HEK293T (cell line): ENCODE measurements around the gene TOMM6.
"Not testable (repeated sequence)": the region's sequence is repeated elsewhere in the genome, so short reads cannot be mapped to it uniquely, and the experiment has no call there.

ENCODE experiments used
- CTCF ChIA-PET: fragments of 350-600 bp; formaldehyde crosslinking; extraction: SDS; loops from one replicate; lab custom pipeline; 2021; ENCODE audit warnings: antibody characterized with exemption, inconsistent platforms; lab: Yijun Ruan, JAX
- POLR2A ChIA-PET: fragments of 350-600 bp; formaldehyde crosslinking; extraction: SDS; loops from one replicate; lab custom pipeline; 2020; ENCODE audit warnings: antibody characterized with exemption, inconsistent platforms; lab: Yijun Ruan, JAX
- DNase-seq: peaks from one replicate; pipeline ENCODE4 v3.0.0; 2012; ENCODE audit warnings: mixed read lengths; ENCODE audit errors: extremely low spot score
- ARNT ChIP-seq: fragments of 450-650 bp; IDR thresholded peaks from 2 replicates; pipeline ENCODE4 v1.6.1; 2017; ENCODE audit warnings: mild to moderate bottlenecking
- BHLHE40 ChIP-seq: fragments of 450-650 bp; IDR thresholded peaks from 2 replicates; pipeline ENCODE4 v1.6.1; 2016; ENCODE audit warnings: mild to moderate bottlenecking, moderate library complexity, borderline replicate concordance
- CTBP1 ChIP-seq: fragments of 450-650 bp; IDR thresholded peaks from 2 replicates; pipeline ENCODE4 v1.6.1; 2016; ENCODE audit warnings: borderline replicate concordance
- ELF4 ChIP-seq: fragments of 450-650 bp; IDR thresholded peaks from 2 replicates; pipeline ENCODE4 v1.6.1; 2017; ENCODE audit warnings: antibody characterized with exemption
- FOXA1 ChIP-seq: fragments of 450-650 bp; IDR thresholded peaks from 2 replicates; pipeline ENCODE4 v1.6.1; 2016; ENCODE audit warnings: mild to moderate bottlenecking
- FOXK2 ChIP-seq: fragments of 450-650 bp; IDR thresholded peaks from 2 replicates; pipeline ENCODE4 v1.6.1; 2016; ENCODE audit warnings: mild to moderate bottlenecking
- FOXM1 ChIP-seq: fragments of 450-650 bp; IDR thresholded peaks from 2 replicates; pipeline ENCODE4 v1.6.1; 2017; ENCODE audit warnings: mild to moderate bottlenecking, borderline replicate concordance
- HDGF ChIP-seq: fragments of 450-650 bp; IDR thresholded peaks from 2 replicates; pipeline ENCODE4 v1.6.1; 2017; ENCODE audit warnings: antibody characterized with exemption, borderline replicate concordance
- L3MBTL2 ChIP-seq: fragments of 450-650 bp; conservative IDR thresholded peaks from 2 replicates; pipeline ENCODE4 v1.6.1; 2016; ENCODE audit warnings: mild to moderate bottlenecking
- LEF1 ChIP-seq: fragments of 450-650 bp; IDR thresholded peaks from 2 replicates; pipeline ENCODE4 v1.6.1; 2017; ENCODE audit warnings: mild to moderate bottlenecking, borderline replicate concordance
- NFRKB ChIP-seq: fragments of 450-650 bp; IDR thresholded peaks from 2 replicates; pipeline ENCODE4 v1.6.1; 2016; ENCODE audit warnings: mild to moderate bottlenecking, moderate library complexity
- PKNOX1 ChIP-seq: fragments of 450-650 bp; IDR thresholded peaks from 2 replicates; pipeline ENCODE4 v1.6.1; 2016
- SP1 ChIP-seq: fragments of 450-650 bp; IDR thresholded peaks from 2 replicates; pipeline ENCODE4 v1.6.1; 2017
- SUZ12 ChIP-seq: fragments of 450-650 bp; IDR thresholded peaks from 2 replicates; pipeline ENCODE4 v1.6.1; 2016; ENCODE audit warnings: mild to moderate bottlenecking
- TARDBP ChIP-seq: fragments of 450-650 bp; IDR thresholded peaks from 2 replicates; pipeline ENCODE4 v1.6.1; 2016
- ZNF384 ChIP-seq: fragments of 450-650 bp; IDR thresholded peaks from 2 replicates; pipeline ENCODE4 v1.6.1; 2016

The TOMM6 gene

DNA sequence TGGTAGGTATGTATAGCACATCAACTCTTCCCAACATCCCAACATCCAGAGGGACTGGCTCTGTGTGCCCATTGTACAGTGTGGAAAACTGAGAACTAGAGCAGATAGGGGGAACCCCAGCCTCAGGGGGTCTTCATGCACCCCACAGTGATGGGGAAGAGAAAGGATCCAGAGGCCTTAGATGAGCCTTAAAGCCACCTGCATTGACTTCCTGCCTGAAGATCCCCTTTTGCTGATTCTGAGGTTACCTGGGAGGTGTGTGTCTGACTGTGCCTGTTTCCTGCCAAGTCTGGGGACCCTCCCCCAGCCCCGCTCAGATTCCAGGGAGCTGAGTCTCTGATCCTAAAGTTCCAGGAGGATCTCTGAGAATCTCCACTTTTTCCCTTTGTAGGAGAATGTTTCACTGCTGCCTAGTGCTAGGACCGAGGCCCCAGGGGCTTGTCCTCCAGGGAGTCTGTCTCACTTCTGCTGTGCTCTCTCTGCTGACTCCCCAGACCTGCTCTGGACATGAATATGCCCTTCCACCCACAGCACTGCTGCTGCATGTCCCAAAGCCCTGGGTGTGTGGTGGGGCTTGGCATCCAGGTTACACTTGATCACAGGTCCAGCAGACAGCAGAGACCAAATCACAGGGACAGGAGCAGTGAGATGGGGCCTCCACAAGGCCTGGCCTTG is 27.5 kb upstream of the TOMM6 start:
- POLR2A ChIA-PET = no interaction called here
- no peak for DNase-seq
- CTCF ChIA-PET = no interaction called here
- TF ChIP-seq L3MBTL2 (no peak), HDGF (no peak), TARDBP (no peak), NFRKB (no peak), FOXM1 (no peak), LEF1 (no peak), BHLHE40 (no peak), SUZ12 (no peak), ELF4 (no peak)

- ChIA-PET CTCF (no interaction called here), POLR2A (no interaction called here)
- TF ChIP-seq SP1 (no peak), FOXK2 (no peak), FOXA1 (no peak), TARDBP (no peak), PKNOX1 (no peak), HDGF (no peak), LEF1 (no peak), ARNT (no peak), CTBP1 (no peak)
- no peak for DNase-seq
Measured at GRCh38 chr6:41763470-41763869, 24.0 kb upstream of the TOMM6 start.

DNA sequence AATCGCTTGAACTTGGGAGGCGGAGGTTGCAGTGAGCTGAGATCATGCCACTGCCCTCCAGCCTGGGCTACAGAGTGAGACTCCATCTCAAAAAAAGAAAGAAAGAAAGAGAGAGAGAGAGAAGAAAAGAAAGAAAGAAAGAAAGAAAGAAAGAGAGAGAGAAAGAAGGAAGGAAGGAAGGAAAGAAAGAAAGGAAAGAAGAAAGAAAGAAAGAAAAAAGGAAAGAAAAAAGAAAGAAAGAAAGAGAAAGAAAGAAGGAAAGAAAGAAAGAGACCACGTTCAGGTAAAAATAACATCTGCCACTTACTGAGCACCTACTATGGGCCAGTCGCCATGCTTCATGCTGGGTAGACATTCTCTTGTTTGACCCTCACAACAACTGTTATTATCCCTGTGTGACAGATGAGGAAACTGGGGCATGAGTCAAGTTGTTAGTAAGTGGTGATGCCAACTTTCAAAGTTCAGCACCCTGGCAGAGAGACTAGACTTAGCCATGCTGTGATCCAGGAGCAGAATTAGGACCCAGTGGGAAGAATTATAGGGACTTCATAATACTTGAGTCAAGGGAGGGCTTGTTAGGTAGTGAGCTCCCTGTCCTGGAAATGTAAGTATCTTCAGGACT is 21.3 kb upstream of the TOMM6 start:
- DNase-seq, POLR2A ChIA-PET: not testable (repeated sequence)
- CTCF ChIA-PET = interaction anchor here (0.6 to 1.8 kb wide), 2 partner anchors 10 to 478 kb away, joined by 3 to 6 read pairs; no protein-coding TSS in a partner anchor

- ChIA-PET CTCF (interaction anchor here (0.9 to 1.8 kb wide), 3 partner anchors 8 to 277 kb away, joined by 3 to 6 read pairs (median 6); no protein-coding TSS in a partner anchor), POLR2A (interaction anchor here (1.2 to 2.6 kb wide), 2 partner anchors 20 to 36 kb away, joined by 3 to 14 read pairs; partner anchors contain the start of gene TOMM6)
- peak; percentile 80 for DNase-seq
- TF ChIP-seq BHLHE40 = no peak
- peak; percentile 27; the same call in 1 of the 2 replicates for TF ChIP-seq FOXM1
Measured at GRCh38 chr6:41767112-41767833, 20.2 kb upstream of the TOMM6 start.

DNA sequence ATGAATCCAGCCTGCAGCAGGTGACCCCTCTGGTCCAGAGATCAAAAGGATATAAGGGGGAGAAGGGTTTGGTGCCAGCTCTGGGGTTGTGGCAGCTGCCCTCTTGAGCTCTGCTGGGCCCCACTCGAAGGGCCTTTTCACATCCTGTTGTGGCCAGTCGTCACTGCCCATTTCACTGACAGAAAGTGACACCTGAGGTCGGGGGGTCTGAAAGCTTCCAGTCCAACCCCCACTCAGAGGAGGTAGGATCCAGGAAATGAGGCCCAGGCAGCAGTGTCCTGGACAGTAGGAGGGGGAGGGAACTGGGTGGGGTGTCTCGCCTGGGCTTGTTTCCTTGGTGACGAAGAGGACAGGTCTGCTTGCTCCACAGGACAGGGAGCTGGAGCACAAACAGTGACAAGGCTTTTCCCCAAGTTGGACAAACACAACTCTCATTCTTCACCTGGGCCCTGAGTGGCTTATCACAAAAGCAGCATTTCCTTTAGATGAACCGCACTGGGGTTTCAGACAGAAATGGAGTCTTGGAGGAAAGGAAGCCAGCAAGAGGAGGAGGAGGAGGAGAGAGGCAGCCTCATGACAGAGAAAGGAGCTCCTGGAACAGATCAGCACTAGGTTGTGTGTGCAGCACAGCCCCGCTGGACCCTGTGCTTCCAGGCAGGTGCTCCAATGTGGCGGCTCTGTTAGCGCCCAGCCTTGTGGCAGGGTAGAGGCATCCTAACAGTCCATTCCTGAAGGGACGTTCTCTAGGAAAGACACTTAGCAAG is 18.8 kb upstream of the TOMM6 start:
- DNase-seq = no peak
- POLR2A ChIA-PET = interaction anchor here (2.6 kb wide), 1 partner anchor 18 kb away, joined by 14 read pairs; the partner anchor contains the start of gene TOMM6
- CTCF ChIA-PET = interaction anchor here (0.6 to 1.3 kb wide), 3 partner anchors 63 to 275 kb away, joined by 3 to 6 read pairs (median 3); no protein-coding TSS in a partner anchor
- no peak for TF ChIP-seq FOXM1
- TF ChIP-seq CTBP1 = no peak
- no peak for TF ChIP-seq BHLHE40
- no peak for TF ChIP-seq SUZ12
- no peak for TF ChIP-seq HDGF
- TF ChIP-seq ELF4 = no peak
- no peak for TF ChIP-seq LEF1
- no peak for TF ChIP-seq NFRKB

DNA sequence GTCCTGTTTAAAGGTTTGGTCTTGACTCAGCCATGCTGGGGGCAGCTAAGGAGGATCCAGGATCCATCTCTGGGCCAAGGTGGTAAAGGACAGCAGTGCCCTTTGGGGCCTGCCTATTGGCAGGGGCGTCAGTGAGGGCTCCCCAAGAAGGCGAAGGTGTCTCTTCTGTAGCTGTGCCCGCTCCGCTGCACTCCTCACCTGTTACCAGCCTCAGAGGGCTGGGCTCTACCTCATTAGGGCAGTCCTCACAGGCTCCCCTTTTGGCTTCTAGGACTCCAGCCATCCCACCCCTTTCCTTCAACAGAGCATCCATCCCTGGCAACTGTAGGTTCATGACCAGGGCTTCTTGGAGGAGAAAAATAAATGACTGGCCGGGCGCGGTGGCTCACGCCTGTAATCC is 18.1 kb upstream of the TOMM6 start:
- CTCF ChIA-PET = interaction anchor here (0.6 to 0.7 kb wide), 2 partner anchors 93 to 155 kb away, joined by 3 to 4 read pairs; no protein-coding TSS in a partner anchor
- no peak for DNase-seq
- TF ChIP-seq FOXA1 = no peak
- no peak for TF ChIP-seq HDGF
- no peak for TF ChIP-seq SUZ12
- no peak for TF ChIP-seq ZNF384
- no peak for TF ChIP-seq FOXK2
- TF ChIP-seq NFRKB = no peak
- TF ChIP-seq PKNOX1 = no peak
- TF ChIP-seq L3MBTL2 = no peak
- no peak for TF ChIP-seq ELF4
- no peak for TF ChIP-seq TARDBP
- TF ChIP-seq FOXM1 = no peak
- TF ChIP-seq CTBP1 = no peak
- no peak for TF ChIP-seq LEF1
- no peak for TF ChIP-seq BHLHE40
- TF ChIP-seq ARNT = no peak
- no peak for TF ChIP-seq SP1
- POLR2A ChIA-PET = interaction anchor here (2.6 kb wide), 1 partner anchor 18 kb away, joined by 14 read pairs; the partner anchor contains the start of gene TOMM6
